ENCODE measurements around the gene TMEM11. TPM values are rescaled to one million over a fixed set of nuclear protein-coding genes. Genes with fewer than 3 reads are reported as not detected.

Gene TMEM11
- total RNA-seq, 1 donor from 2014 or later, result 21.6 TPM

GRCh38 chr17:21169496-21169895, 44.5 kb downstream of the TMEM11 start:
- no peak for TF ChIP-seq CTCF (IDR thresholded peaks at IDR 0.05; ENCODE audit: insufficient read depth, low read length, poor library complexity, severe bottlenecking)
- no peak for DNase-seq (ENCODE audit: low read depth)
- Histone ChIP-seq H3K4me3 (ENCODE audit: low read depth, low read length) (no peak overlapping the region), H3K36me3 (ENCODE audit: control insufficient read depth, insufficient read depth, low read length) (no peaks in the 10 kb centered on the region), H3K27me3 (ENCODE audit: control insufficient read depth, insufficient read depth, low read length) (no peaks in the 10 kb centered on the region)

DNA sequence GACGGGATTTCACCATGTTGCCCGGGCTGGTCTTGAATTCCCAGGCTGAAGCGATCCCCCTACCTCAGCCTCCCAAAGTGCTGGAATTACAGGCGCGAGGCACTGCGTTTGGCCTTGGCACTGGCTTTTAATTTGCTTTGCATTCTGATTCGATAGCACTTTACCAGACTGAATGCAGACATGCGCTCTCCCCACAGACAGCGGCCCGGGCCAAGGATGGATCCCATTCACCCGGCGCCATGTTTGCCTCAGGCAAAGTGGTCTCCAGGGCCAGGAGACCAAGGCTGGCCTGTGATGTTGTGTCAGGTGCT, 45.5 kb downstream of the TMEM11 start:
- no peaks in the 10 kb centered on the region for H3K27me3 ChIP-seq (ENCODE audit: control insufficient read depth, insufficient read depth, low read length)
- H3K36me3 ChIP-seq (ENCODE audit: control insufficient read depth, insufficient read depth, low read length), result no peaks in the 10 kb centered on the region
- DNase-seq (ENCODE audit: low read depth), result no peak
- TF ChIP-seq CTCF (IDR thresholded peaks at IDR 0.05; ENCODE audit: insufficient read depth, low read length, poor library complexity, severe bottlenecking), result no peak
- no peak overlapping the region for H3K4me3 ChIP-seq (ENCODE audit: low read depth, low read length)

- Histone ChIP-seq H3K4me3 (ENCODE audit: low read depth, low read length) (no peak overlapping the region), H3K27me3 (ENCODE audit: control insufficient read depth, insufficient read depth, low read length) (no peaks in the 10 kb centered on the region), H3K36me3 (ENCODE audit: control insufficient read depth, insufficient read depth, low read length) (no peaks in the 10 kb centered on the region)
- no peak for DNase-seq (ENCODE audit: low read depth)
- no peak for TF ChIP-seq CTCF (IDR thresholded peaks at IDR 0.05; ENCODE audit: insufficient read depth, low read length, poor library complexity, severe bottlenecking)
Measured at GRCh38 chr17:21167303-21167702, 46.7 kb downstream of the TMEM11 start.

DNA sequence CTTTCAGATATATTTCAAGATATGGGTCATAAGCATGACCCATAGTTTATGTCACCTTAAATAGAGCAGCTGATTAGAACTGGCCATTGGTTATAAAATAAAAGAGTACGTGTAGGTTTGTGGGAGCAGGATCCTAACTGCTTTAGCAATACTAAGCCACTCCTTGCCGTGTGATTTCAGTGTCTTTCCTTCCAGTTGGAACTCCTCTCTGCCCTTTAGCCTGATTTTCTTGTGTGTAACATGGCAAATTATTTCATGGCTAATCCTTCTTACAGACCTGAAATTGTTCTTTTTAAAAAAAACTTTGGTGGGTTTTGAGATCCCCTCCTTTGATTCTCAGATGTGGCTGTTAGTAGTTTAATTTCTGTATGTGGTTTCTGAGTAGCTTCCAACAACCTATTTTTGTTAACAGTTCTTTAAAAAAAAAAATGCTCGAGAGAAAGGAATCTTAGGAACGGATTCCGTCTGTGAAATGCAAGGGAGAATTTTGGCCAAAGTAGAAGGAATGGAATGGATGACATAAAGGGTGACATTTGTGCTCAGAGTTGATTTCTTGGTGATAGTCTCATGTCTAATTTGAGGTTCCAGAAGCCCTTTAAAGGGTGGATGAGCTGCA, 47.3 kb downstream of the TMEM11 start:
- TF ChIP-seq CTCF (IDR thresholded peaks at IDR 0.05; ENCODE audit: insufficient read depth, low read length, poor library complexity, severe bottlenecking), result no peak
- DNase-seq (ENCODE audit: low read depth), result no peak
- Histone ChIP-seq H3K27me3 (ENCODE audit: control insufficient read depth, insufficient read depth, low read length) (no peaks in the 10 kb centered on the region), H3K36me3 (ENCODE audit: control insufficient read depth, insufficient read depth, low read length) (no peaks in the 10 kb centered on the region), H3K4me3 (ENCODE audit: low read depth, low read length) (no peak overlapping the region)

GRCh38 chr17:21165922-21166594, 47.9 kb downstream of the TMEM11 start:
- TF ChIP-seq CTCF (IDR thresholded peaks at IDR 0.05; ENCODE audit: insufficient read depth, low read length, poor library complexity, severe bottlenecking), result no peak
- no peak for DNase-seq (ENCODE audit: low read depth)
- Histone ChIP-seq H3K4me3 (ENCODE audit: low read depth, low read length) (no peak overlapping the region), H3K27me3 (ENCODE audit: control insufficient read depth, insufficient read depth, low read length) (no peaks in the 10 kb centered on the region), H3K36me3 (ENCODE audit: control insufficient read depth, insufficient read depth, low read length) (no peaks in the 10 kb centered on the region)

DNA sequence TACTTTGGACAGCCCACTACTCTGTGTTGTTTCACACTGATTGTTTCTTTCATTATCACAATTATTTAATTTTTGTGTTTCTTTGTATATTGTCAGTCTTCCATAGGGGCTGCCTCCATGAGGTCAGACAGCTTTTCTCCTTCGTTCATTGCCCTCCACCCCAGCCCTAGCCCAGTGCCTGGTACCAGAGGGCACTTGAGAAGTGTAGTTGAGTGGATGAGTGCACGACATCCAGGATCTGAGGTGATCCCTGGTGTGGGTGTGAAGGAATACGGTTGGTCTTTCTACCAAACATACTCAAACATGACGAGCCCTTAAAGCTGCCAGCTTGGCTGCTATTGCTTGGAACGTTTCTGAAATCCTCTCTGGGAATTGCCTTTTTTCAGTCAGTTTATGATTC, 49.3 kb downstream of the TMEM11 start:
- Histone ChIP-seq H3K4me3 (ENCODE audit: low read depth, low read length) (no peak overlapping the region), H3K27me3 (ENCODE audit: control insufficient read depth, insufficient read depth, low read length) (no peaks in the 10 kb centered on the region), H3K36me3 (ENCODE audit: control insufficient read depth, insufficient read depth, low read length) (no peaks in the 10 kb centered on the region)
- no peak for TF ChIP-seq CTCF (IDR thresholded peaks at IDR 0.05; ENCODE audit: insufficient read depth, low read length, poor library complexity, severe bottlenecking)
- no peak for DNase-seq (ENCODE audit: low read depth)

Data from kidney epithelial cell (primary cell).